Measurements from ENCODE around the gene TBX15.

DNA sequence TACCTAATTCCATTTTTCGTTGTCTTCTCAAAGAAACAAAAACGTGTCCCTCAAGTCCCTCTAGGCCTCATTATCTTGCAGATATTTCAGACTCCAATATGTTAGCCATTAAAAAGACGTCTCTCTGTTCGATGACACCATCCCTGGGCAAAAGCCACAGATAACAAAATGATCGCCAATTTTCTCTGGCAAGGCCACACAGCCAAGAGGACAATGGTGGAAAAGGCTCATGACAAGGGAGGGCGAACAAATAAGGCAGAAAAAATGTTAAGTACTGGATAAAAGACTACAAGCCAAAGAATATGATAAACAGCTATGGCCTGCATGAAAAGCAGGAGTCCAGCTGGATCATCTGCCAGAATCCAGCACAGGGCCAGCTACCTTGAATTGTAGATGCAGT, 82.9 kb downstream of the TBX15 start:
- TF ChIP-seq, protein P1, sequence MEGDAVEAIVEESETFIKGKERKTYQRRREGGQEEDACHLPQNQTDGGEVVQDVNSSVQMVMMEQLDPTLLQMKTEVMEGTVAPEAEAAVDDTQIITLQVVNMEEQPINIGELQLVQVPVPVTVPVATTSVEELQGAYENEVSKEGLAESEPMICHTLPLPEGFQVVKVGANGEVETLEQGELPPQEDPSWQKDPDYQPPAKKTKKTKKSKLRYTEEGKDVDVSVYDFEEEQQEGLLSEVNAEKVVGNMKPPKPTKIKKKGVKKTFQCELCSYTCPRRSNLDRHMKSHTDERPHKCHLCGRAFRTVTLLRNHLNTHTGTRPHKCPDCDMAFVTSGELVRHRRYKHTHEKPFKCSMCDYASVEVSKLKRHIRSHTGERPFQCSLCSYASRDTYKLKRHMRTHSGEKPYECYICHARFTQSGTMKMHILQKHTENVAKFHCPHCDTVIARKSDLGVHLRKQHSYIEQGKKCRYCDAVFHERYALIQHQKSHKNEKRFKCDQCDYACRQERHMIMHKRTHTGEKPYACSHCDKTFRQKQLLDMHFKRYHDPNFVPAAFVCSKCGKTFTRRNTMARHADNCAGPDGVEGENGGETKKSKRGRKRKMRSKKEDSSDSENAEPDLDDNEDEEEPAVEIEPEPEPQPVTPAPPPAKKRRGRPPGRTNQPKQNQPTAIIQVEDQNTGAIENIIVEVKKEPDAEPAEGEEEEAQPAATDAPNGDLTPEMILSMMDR (conservative IDR thresholded peaks at IDR 0.05; ENCODE audit: low read depth in 2 of 2): no peak
- no peak for TF ChIP-seq EZH2phosphoT487 (IDR thresholded peaks at IDR 0.05; ENCODE audit: unreplicated experiment)
- TF ChIP-seq EZH2 (IDR thresholded peaks at IDR 0.05; ENCODE audit: low read depth, unreplicated experiment): no peak
- TF ChIP-seq, protein P2, sequence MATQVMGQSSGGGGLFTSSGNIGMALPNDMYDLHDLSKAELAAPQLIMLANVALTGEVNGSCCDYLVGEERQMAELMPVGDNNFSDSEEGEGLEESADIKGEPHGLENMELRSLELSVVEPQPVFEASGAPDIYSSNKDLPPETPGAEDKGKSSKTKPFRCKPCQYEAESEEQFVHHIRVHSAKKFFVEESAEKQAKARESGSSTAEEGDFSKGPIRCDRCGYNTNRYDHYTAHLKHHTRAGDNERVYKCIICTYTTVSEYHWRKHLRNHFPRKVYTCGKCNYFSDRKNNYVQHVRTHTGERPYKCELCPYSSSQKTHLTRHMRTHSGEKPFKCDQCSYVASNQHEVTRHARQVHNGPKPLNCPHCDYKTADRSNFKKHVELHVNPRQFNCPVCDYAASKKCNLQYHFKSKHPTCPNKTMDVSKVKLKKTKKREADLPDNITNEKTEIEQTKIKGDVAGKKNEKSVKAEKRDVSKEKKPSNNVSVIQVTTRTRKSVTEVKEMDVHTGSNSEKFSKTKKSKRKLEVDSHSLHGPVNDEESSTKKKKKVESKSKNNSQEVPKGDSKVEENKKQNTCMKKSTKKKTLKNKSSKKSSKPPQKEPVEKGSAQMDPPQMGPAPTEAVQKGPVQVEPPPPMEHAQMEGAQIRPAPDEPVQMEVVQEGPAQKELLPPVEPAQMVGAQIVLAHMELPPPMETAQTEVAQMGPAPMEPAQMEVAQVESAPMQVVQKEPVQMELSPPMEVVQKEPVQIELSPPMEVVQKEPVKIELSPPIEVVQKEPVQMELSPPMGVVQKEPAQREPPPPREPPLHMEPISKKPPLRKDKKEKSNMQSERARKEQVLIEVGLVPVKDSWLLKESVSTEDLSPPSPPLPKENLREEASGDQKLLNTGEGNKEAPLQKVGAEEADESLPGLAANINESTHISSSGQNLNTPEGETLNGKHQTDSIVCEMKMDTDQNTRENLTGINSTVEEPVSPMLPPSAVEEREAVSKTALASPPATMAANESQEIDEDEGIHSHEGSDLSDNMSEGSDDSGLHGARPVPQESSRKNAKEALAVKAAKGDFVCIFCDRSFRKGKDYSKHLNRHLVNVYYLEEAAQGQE (IDR thresholded peaks at IDR 0.05; ENCODE audit: unreplicated experiment): no peak
- no peak for TF ChIP-seq POLR2AphosphoS5 (IDR thresholded peaks at IDR 0.05; ENCODE audit: low read depth)
- no peak for TF ChIP-seq NANOG (IDR thresholded peaks at IDR 0.05; ENCODE audit: borderline replicate concordance)
- no peak for TF ChIP-seq CREB1 (CRISPR knock-in tag; IDR thresholded peaks at IDR 0.05; ENCODE audit: low read depth)

All from GM23338 (cell line).